GM18526 (cell line): ENCODE results near the gene DNAJC15.

Source experiments
- POLR2A ChIP-seq: IDR thresholded peaks from 3 replicates; pipeline ENCODE4 v1.6.1; 2011; ENCODE audit not compliant: insufficient read length; ENCODE audit errors: extremely low read depth

The DNAJC15 gene

GRCh38 chr13:42997381-42997780 lies 26.0 kb upstream of the DNAJC15 start:
- no peak for TF ChIP-seq POLR2A

DNA sequence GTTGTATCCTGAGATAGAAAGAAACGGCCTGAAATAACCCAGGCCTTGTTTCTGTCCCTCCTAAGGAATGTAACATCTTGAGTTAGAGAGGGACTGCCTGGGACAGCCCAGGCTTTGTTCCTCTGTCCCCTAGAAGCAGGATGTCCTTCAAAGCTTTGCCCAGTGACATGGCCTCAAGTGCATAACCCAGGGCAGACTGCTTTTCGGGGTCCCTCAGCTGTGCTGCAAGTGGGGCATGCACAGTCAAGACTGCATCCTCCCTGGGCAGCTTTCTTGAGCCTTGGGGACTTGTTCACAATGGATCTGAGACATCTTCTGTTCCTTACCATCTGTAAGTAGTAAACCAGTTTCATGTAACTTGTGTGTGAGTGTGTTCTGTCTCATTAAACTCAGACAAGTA lies 23.9 kb upstream of the DNAJC15 start:
- no peak for TF ChIP-seq POLR2A

- TF ChIP-seq POLR2A = no peak
These were observed 22.7 kb upstream of the DNAJC15 start for GRCh38 chr13:43000676-43001075.

DNA sequence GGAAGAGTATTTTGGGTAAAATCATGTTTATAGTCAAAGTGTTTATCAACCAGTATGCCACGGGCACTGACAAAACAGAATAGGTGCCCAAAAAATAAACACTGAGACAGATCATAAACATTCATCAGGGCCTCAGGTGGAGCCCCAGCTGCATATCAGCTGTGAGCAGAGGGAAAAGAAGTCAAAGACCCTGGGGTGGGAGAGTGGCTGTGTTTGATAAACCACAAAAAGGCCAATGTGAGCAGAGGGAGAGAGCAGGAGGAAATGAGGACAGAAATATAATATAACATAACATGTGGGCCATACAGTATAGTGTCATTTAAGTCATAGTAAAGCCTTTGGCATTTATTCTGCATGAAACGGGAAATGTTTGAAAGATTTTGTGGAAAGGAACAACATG lies 21.4 kb upstream of the DNAJC15 start:
- no peak for TF ChIP-seq POLR2A

GRCh38 chr13:43003010-43003409 lies 20.4 kb upstream of the DNAJC15 start:
- TF ChIP-seq POLR2A = no peak

GRCh38 chr13:43003729-43004128 lies 19.7 kb upstream of the DNAJC15 start:
- TF ChIP-seq POLR2A = no peak

DNA sequence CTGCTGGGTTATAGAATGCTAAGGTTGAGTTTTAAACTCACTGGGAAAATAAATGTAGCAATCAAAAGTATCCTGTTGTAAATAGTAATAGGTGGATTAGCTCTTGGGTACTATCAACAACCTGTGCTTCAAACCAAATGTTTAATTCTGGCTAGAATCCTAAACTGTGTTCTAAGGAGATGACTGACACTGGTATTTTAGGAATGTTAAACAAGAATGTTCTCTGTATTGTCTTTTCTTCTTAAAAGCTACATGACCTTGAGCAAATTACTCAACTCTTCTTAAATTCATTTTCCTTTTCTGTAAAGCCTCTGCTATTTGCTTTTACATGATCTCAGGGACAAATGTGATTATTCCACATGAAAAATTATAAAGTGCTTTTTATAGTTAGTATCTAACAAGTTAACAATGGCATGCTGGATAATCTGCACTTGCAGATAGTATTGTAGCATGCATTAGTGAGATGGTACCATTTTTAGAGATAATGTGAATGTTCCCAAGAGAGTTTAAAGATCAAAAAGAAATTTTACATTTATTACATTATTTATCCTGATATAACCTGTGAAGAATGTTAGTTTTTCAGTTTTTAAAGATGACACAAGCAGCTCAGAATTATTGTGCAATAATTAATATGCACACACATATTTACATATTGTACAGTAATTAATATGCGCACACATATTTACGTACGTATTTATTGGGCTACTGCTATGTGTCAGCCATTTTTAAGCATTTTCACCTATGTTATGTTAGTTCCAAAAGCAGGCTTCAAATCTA lies 17.7 kb upstream of the DNAJC15 start:
- TF ChIP-seq POLR2A = no peak

- no peak for TF ChIP-seq POLR2A
These were observed 16.3 kb upstream of the DNAJC15 start for GRCh38 chr13:43006893-43007631.

DNA sequence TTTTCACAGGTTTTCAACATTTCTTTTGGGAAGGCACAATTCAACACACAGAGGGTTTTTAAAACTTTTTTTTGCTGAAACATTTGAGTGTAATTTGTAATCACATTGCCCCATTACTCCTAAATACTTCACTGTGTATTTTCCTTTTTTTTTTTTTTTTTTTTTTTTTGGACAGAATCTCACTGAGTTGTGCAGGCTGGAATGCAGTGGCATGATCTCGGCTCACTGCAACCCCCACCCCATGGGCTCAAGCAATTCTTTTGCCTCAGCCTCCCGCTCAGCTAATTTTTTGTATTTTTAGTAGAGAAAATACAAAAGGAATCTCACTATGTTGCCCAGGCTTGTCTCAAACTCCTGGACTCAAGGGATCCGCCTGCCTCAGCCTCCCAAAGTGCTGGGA lies 14.8 kb upstream of the DNAJC15 start:
- no peak for TF ChIP-seq POLR2A

- TF ChIP-seq POLR2A = no peak
These were observed 13.9 kb upstream of the DNAJC15 start for GRCh38 chr13:43009506-43009905.

- no peak for TF ChIP-seq POLR2A
These were observed 9.2 kb upstream of the DNAJC15 start for GRCh38 chr13:43014162-43014561.

DNA sequence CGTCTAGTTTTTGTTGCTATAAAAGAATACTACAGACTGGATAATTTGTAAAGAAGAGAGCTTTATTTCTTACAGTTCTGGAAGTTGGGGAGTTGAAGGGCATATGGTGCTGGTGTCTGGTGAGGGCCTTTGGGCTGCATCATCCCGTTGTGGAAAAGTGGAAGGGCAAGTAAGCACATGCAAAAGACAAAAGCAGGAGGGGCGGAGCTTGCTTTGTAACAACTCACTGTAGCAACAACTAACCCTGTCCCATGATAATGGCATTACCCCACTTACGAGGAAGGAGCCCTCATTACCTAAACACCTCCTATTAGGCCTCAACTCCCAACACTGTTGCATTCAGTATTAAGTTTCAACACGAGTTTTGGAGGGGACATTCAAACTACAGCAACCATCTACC lies 7.2 kb upstream of the DNAJC15 start:
- no peak for TF ChIP-seq POLR2A

DNA sequence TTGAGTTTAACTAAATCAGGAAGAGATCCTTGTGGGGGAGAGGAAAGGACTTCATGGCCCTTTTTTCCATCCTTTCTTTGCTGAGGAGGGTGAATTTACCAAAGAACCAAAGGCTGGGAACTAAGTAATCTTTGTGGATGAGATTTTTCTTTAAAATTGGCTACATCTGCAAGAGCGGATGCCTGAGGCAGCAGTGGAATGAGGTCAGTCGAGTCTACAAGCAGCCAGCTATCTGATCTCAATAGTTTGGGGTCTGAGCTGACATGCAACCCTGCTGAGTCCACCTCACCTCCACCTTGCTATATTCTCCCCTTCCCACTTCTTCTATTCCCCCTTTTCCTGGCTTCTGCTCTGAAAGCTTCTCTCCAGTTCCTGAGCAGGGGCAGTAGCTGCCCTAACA lies 3.6 kb upstream of the DNAJC15 start:
- TF ChIP-seq POLR2A = no peak

- TF ChIP-seq POLR2A = no peak
These were observed 2.6 kb upstream of the DNAJC15 start for GRCh38 chr13:43020794-43021193.

GRCh38 chr13:43021926-43022670 lies 1.3 kb upstream of the DNAJC15 start:
- no peak for TF ChIP-seq POLR2A

DNA sequence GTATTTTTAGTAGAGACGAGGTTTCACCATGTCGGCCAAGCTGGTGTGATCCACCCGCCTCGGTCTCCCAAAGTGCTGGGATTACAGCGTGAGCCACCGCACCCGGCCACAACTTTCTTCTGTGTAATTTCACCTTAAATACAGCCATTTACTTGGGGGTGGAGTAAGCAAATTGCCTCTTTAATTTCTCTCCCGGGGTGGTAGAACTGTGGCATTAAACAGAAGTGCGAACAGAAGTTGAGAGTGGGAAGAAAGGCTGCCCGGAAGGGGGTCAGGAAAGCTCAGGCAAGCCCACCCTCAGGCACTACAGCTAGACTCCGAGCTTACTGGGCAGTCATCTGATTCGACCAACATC lies 475 bp upstream of the DNAJC15 start:
- TF ChIP-seq POLR2A = no peak
